Transverse colon (tissue), 4 donors: Measurements from ENCODE around the gene PCDHB10. TPM values are rescaled to one million over a fixed set of nuclear protein-coding genes. Genes with fewer than 3 reads are reported as not detected.
"Not testable (repeated sequence)": the region's sequence is repeated elsewhere in the genome, so short reads cannot be mapped to it uniquely, and the experiment has no call there.

Experiments used
- DNase-seq: peaks from one replicate; pipeline ENCODE4 v3.0.0-alpha.2; 2019
- H3K27ac ChIP-seq, 4 donors: fragments of 200-600 bp; sonication (generic); 2 replicates each; pipeline ENCODE4 v1.5.1; 2016 to 2018; ENCODE audit warnings: inconsistent platforms in 4 of 4
- H3K27me3 ChIP-seq: fragments of 200-600 bp; sonication (generic); 2 replicates; pipeline ENCODE4 v1.5.1; 2017; ENCODE audit warnings: inconsistent platforms
- H3K36me3 ChIP-seq, 4 donors: fragments of 200-600 bp; sonication (generic); 2 replicates each; pipeline ENCODE4 v1.5.1; 2017 to 2019; ENCODE audit warnings: inconsistent platforms in 4 of 4
- H3K4me1 ChIP-seq, 4 donors: fragments of 200-600 bp; sonication (generic); 2 replicates each; pipeline ENCODE4 v1.5.1; 2017 to 2020; ENCODE audit warnings: inconsistent platforms in 4 of 4
- H3K4me3 ChIP-seq, 4 donors: fragments of 200-600 bp; sonication (generic); 1 replicate in 1 of 4; 2 replicates in 3 of 4; pipeline versions ENCODE4 v1.5.1 to v1.6.1; 2017 to 2019; ENCODE audit warnings: inconsistent platforms in 4 of 4
- H3K9me3 ChIP-seq, 2 donors: fragments of 200-600 bp; sonication (generic); 2 replicates each; pipeline ENCODE4 v1.5.1; 2017 to 2019; ENCODE audit warnings: inconsistent platforms in 2 of 2
- EP300 ChIP-seq: sonication (generic); formaldehyde crosslinking; IDR thresholded peaks from one replicate; pipeline ENCODE4 v1.6.1; 2017; ENCODE audit warnings: antibody characterized with exemption, low read depth
- POLR2A ChIP-seq: fragments of 450-650 bp; IDR thresholded peaks from one replicate; pipeline ENCODE4 v1.6.1; 2016; ENCODE audit warnings: antibody characterized with exemption, mild to moderate bottlenecking, moderate library complexity
- POLR2AphosphoS5 ChIP-seq, 3 donors: sonication (generic); formaldehyde crosslinking; IDR thresholded peaks; one replicate each; pipeline ENCODE4 v1.6.1; 2016; ENCODE audit warnings: antibody characterized with exemption in 3 of 3
- WGBS, 2 donors: methylation state at CpG; one replicate each; pipeline ENCODE4 v1.1.5; 2018; ENCODE audit warnings: low coverage in 1 of 2; 5-methylcytosine and 5-hydroxymethylcytosine counted together
- in situ Hi-C, 4 donors: fragments of 200-750 bp; cut with MboI; loops; one replicate each; pipeline versions ENCODE4 v1.15.0 to v1.15.1; 2017; ENCODE audit warnings: low sequenced_read_pairs in 3 of 4, low pct_ligation_motif_present in 1 of 4, low pct_unique_long_range_greater_than_20kb in 1 of 4
- intact Hi-C: fragments of 100-400 bp; cut with DNase I; formaldehyde crosslinking; loops from one replicate; pipeline ENCODE4 v1.15.1; 2023; ENCODE audit warnings: low total_unique reads
- total RNA-seq, 4 donors: library from RNA; depleted of rRNA; stranded (reverse); fragments of >200 nt; gene quantifications; one replicate each; pipeline ENCODE4 v1.1.0, GENCODE V29; 2016
- TF ChIP-seq, protein P1 (sequence below), 5 experiments: fragments of 200-600 bp in 3 of 5; fragments of 450-650 bp in 2 of 5; sonication (generic) in 3 of 5; IDR thresholded peaks; 1 replicate in 2 of 5; 2 replicates in 3 of 5; pipeline ENCODE4 v1.5.1; 2016 to 2017; ENCODE audit warnings: antibody characterized with exemption in 5 of 5, inconsistent platforms in 3 of 5, mild to moderate bottlenecking in 2 of 5, moderate library complexity in 1 of 5

PCDHB10 gene
- total RNA-seq, 4 donors from 2014 or later, result 0.68 to 1.1 (median 0.79) TPM; not detected in 1

GRCh38 chr5:141175933-141176332 lies 16.2 kb upstream of the PCDHB10 start:
- TF ChIP-seq EP300 (no peak), POLR2A (no peak), POLR2AphosphoS5 (IDR thresholded peaks at IDR 0.05) (no peak)
- TF ChIP-seq, protein P1, sequence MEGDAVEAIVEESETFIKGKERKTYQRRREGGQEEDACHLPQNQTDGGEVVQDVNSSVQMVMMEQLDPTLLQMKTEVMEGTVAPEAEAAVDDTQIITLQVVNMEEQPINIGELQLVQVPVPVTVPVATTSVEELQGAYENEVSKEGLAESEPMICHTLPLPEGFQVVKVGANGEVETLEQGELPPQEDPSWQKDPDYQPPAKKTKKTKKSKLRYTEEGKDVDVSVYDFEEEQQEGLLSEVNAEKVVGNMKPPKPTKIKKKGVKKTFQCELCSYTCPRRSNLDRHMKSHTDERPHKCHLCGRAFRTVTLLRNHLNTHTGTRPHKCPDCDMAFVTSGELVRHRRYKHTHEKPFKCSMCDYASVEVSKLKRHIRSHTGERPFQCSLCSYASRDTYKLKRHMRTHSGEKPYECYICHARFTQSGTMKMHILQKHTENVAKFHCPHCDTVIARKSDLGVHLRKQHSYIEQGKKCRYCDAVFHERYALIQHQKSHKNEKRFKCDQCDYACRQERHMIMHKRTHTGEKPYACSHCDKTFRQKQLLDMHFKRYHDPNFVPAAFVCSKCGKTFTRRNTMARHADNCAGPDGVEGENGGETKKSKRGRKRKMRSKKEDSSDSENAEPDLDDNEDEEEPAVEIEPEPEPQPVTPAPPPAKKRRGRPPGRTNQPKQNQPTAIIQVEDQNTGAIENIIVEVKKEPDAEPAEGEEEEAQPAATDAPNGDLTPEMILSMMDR (IDR thresholded peaks at IDR 0.05), result no peak
- Histone ChIP-seq H3K4me1 (no peaks in the 10 kb centered on the region), H3K36me3 (no peaks in the 10 kb centered on the region), H3K4me3 (no peak overlapping the region), H3K27ac (no peak overlapping the region), H3K9me3 (peaks cover 30% of the 10 kb centered on the region in 2 donors), H3K27me3 (peaks cover 18% of the 10 kb centered on the region)
- in situ Hi-C loops (no loop called here), intact Hi-C loops (no loop called here)
- WGBS, 2 donors, result 69 to 72% methylated on average over 1 of the region's 1 CpG
- DNase-seq, result no peak

GRCh38 chr5:141177577-141178191 lies 14.5 kb upstream of the PCDHB10 start, which contains the start of gene PCDHB8:
PCDHB8 (plus strand) TSS chr5:141177790; CDS start chr5:141178035, 245 bp downstream.
- intact Hi-C loops, H3K4me3 ChIP-seq: not testable (repeated sequence)
- H3K9me3 ChIP-seq, result peaks cover 30% of the 10 kb centered on the region in 2 donors

DNA sequence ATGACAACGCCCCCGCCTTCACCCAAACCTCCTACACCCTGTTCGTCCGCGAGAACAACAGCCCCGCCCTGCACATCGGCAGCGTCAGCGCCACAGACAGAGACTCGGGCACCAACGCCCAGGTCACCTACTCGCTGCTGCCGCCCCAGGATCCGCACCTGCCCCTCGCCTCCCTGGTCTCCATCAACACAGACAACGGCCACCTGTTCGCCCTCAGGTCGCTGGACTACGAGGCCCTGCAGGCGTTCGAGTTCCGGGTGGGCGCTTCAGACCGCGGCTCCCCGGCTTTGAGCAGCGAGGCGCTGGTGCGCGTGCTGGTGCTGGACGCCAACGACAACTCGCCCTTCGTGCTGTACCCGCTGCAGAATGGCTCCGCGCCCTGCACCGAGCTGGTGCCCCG lies 12.8 kb upstream of the PCDHB10 start:
- H3K4me3 ChIP-seq, H3K27ac ChIP-seq, H3K4me1 ChIP-seq, DNase-seq, in situ Hi-C loops, intact Hi-C loops, H3K36me3 ChIP-seq: not testable (repeated sequence)
- Histone ChIP-seq H3K27me3 (peaks cover 18% of the 10 kb centered on the region), H3K9me3 (peaks cover 25 to 37% of the 10 kb centered on the region in 2 donors)
- WGBS, 2 donors, result 78 to 81% methylated on average over 7 to 38 of the region's 39 CpGs

More at GRCh38 chr5:141177577-141178191, 14.5 kb upstream of the PCDHB10 start, which contains the start of gene PCDHB8:
- H3K36me3 ChIP-seq, DNase-seq, H3K4me1 ChIP-seq, in situ Hi-C loops, H3K27ac ChIP-seq: not testable (repeated sequence)
- peaks cover 18% of the 10 kb centered on the region for H3K27me3 ChIP-seq
- 55 to 70% methylated on average over 7 to 14 of the region's 18 CpGs for WGBS, 2 donors

DNA sequence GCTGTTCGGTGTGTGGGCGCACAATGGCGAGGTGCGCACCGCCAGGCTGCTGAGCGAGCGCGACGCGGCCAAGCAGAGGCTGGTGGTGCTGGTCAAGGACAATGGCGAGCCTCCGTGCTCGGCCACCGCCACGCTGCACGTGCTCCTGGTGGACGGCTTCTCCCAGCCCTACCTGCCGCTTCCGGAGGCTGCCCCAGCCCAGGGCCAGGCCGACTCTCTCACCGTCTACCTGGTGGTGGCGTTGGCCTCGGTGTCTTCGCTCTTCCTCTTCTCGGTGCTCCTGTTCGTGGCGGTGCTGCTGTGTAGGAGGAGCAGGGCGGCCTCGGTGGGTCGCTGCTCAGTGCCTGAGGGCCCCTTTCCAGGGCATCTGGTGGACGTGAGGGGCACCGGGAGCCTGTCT lies 12.3 kb upstream of the PCDHB10 start:
- H3K36me3 ChIP-seq, in situ Hi-C loops, H3K4me3 ChIP-seq, H3K4me1 ChIP-seq, H3K27ac ChIP-seq, intact Hi-C loops, DNase-seq: not testable (repeated sequence)
- Histone ChIP-seq H3K9me3 (peaks cover 28 to 38% of the 10 kb centered on the region in 2 donors), H3K27me3 (peaks cover 18% of the 10 kb centered on the region)
- 63% methylated on average over 25 of the region's 32 CpGs; no CpG with 5 or more reads in 1 of the 2 donors for WGBS, 2 donors

GRCh38 chr5:141180313-141180712 lies 11.8 kb upstream of the PCDHB10 start:
- TF ChIP-seq, protein P1 (IDR thresholded peaks at IDR 0.05), result no peak
- TF ChIP-seq POLR2A, result no peak
- TF ChIP-seq EP300, result no peak
- TF ChIP-seq POLR2AphosphoS5 (IDR thresholded peaks at IDR 0.05), result no peak
- WGBS, 2 donors, result 67% methylated on average over 1 of the region's 1 CpG; no CpG with 5 or more reads in 1 of the 2 donors
- H3K4me3 ChIP-seq, result no peak overlapping the region
- no peak for DNase-seq
- H3K27ac ChIP-seq, result no peak overlapping the region
- peaks cover 25 to 38% of the 10 kb centered on the region in 2 donors for H3K9me3 ChIP-seq
- peaks cover 18% of the 10 kb centered on the region for H3K27me3 ChIP-seq
- in situ Hi-C loops (no loop called here), intact Hi-C loops (no loop called here)
- H3K4me1 ChIP-seq, result no peaks in the 10 kb centered on the region
- H3K36me3 ChIP-seq, result no peaks in the 10 kb centered on the region
